HUES6 (cell line): ENCODE measurements around the gene CXCR4.

Experiments
- H3K27ac ChIP-seq: 2 replicates; pipeline ENCODE4 v1.7.0; 2013; ENCODE audit warnings: low read depth, mild to moderate bottlenecking, low read length, inconsistent platforms
- H3K27me3 ChIP-seq: 2 replicates; pipeline ENCODE4 v1.6.1; 2013; ENCODE audit warnings: low read length; ENCODE audit not compliant: control insufficient read depth, insufficient read depth
- H3K36me3 ChIP-seq: 2 replicates; pipeline ENCODE4 v1.6.1; 2013; ENCODE audit warnings: low read length; ENCODE audit not compliant: control insufficient read depth, insufficient read depth
- H3K4me1 ChIP-seq: 2 replicates; pipeline ENCODE4 v1.6.1; 2013; ENCODE audit warnings: low read length; ENCODE audit not compliant: control insufficient read depth, insufficient read depth
- H3K4me3 ChIP-seq: 2 replicates; pipeline ENCODE4 v1.5.1; 2013; ENCODE audit warnings: low read depth, low read length
- H3K9ac ChIP-seq: one replicate; pipeline ENCODE4 v1.6.1; 2013; ENCODE audit warnings: mild to moderate bottlenecking, low read length
- H3K9me3 ChIP-seq: 2 replicates; pipeline ENCODE4 v1.6.1; 2013; ENCODE audit warnings: low read depth, low read length; ENCODE audit not compliant: control insufficient read depth, insufficient read depth

Gene CXCR4

DNA sequence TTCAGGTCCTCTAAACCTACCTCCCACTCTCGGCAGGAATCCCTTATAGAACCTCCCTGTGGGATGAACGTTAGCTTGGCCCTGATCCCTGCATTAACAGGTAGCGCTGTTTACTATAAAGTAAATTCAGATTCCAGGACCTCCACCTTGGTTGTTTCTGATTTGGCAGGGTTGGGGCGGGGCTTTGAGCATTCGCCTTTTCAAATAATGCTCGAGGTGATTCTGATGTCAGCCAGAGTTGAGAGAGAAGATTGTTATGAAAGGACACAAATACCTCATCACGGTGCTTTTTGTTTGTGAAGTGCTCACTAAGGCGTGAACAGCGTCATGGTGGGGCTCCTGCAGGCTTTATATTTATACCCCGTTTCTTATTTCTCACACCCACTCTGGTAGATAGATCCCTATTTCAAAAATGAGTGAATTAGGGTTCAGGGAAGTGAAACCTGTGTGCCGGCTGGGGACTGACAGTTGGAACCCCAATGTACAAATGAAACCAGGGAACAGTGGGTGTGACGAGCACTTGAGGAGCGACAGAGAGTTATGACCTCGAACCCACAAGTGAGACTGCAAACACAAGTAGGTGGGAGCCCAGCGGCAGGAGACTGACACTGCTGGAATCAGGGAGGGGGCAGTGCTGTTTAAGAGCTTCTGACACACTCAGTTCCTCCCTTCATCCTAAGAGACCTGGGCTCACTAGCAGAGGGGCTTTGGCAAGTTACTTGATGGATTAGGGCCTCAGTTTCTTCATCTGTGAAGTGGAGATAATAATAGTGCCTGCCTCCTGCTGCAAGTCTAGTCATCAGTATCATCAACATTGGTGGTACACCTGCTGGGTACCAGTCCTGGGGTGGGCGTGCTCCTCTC, 14.2 kb upstream of the CXCR4 start:
- Histone ChIP-seq H3K4me1 (peaks cover 9% of the 10 kb centered on the region; the same call in 1 of the 2 replicates), H3K9ac (no peak overlapping the region), H3K27me3 (no peaks in the 10 kb centered on the region), H3K9me3 (no peaks in the 10 kb centered on the region), H3K4me3 (no peak overlapping the region), H3K27ac (no peak overlapping the region), H3K36me3 (no peaks in the 10 kb centered on the region)

DNA sequence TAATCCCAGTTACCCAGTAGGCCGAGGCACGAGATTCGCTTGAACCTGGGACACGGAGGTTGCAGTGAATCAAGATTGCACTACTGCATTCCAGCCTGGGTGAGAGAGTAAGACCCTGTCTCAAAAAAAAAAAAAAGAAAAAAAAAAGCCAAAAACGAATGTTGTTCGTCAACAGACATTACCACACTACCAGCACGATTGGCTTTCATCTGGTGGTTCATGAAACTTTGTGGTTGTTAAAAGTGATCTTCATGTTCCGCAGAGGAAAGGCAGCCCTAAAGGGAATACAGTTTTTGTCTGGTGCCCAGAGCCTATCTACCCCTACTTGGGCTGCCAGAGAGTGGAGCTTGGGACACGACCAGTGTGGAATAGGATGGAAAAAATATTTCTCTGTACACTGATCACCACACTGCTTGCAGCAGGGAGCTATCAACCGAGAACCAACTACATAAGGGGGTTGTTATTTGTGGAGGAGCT, 13.6 kb upstream of the CXCR4 start:
- Histone ChIP-seq H3K9ac (no peak overlapping the region), H3K27me3 (no peaks in the 10 kb centered on the region), H3K4me1 (peaks cover 11% of the 10 kb centered on the region), H3K36me3 (no peaks in the 10 kb centered on the region), H3K27ac (no peak overlapping the region), H3K4me3 (no peak overlapping the region), H3K9me3 (no peaks in the 10 kb centered on the region)

DNA sequence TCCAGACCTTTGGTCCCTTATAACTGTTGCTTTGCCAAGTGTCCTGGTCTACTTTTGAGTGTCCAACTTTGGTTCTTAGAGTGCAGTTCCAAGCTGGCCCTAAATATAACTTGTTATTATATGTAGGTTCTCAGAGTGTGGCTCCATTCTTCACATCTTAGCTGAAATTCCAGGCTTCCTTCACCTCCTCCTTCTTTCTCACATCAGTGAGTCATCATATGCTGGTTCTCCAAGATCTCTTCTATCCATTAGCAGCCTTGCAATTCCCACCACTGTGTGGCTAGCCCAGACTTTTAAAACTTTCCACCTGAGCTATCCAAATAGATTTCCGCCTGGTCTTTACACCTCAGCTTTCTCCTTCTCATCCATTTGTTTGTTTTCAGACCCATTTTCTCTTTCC, 12.6 kb upstream of the CXCR4 start:
- H3K4me1 ChIP-seq, result peaks cover 17% of the 10 kb centered on the region
- no peaks in the 10 kb centered on the region for H3K36me3 ChIP-seq
- H3K4me3 ChIP-seq, result no peak overlapping the region
- H3K9me3 ChIP-seq, result no peaks in the 10 kb centered on the region
- H3K9ac ChIP-seq, result no peak overlapping the region
- H3K27ac ChIP-seq, result no peak overlapping the region
- H3K27me3 ChIP-seq, result no peaks in the 10 kb centered on the region

DNA sequence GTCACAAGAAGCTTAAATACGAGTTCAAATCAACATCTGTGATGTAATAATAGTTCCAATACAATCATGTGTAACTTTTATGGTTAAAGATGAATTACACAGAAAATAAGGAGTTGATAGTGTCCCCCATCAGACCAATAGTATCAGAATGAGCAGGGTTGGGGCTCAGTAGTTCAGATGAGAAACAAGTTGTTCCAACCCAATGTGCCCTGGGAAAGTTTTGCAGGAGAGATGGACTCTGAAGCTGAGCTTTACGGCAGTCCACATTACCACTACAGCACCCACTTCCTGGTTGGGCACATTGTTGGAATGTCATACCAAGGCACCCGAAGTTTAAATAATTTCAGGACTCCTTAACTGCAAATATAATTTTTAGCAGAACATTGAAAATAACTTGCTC, 12.1 kb upstream of the CXCR4 start:
- Histone ChIP-seq H3K27ac (no peak overlapping the region), H3K9me3 (no peaks in the 10 kb centered on the region), H3K27me3 (no peaks in the 10 kb centered on the region), H3K4me1 (peaks cover 18% of the 10 kb centered on the region), H3K36me3 (no peaks in the 10 kb centered on the region), H3K9ac (no peak overlapping the region), H3K4me3 (no peak overlapping the region)

DNA sequence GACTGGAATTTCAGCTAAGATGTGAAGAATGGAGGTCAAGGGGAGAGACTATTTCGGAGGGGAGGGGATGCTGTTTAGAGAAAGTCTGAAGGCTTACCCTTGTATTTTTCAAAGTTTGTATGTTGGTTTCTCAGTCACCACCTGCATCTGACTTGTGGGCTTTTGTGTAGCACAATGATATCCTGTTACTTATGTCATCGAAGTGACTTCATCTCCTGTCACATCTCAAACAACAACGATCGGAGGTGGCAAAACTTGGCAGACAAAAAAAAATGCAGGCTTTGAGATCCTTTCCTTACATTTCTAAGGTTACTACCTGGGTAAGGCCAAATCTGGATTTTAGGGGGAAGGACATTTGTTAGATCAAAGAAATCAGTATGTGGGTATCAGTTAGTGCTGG, 11.7 kb upstream of the CXCR4 start:
- Histone ChIP-seq H3K36me3 (no peaks in the 10 kb centered on the region), H3K9me3 (no peaks in the 10 kb centered on the region), H3K27ac (no peak overlapping the region), H3K9ac (no peak overlapping the region), H3K4me3 (no peak overlapping the region), H3K4me1 (peaks cover 18% of the 10 kb centered on the region), H3K27me3 (no peaks in the 10 kb centered on the region)

DNA sequence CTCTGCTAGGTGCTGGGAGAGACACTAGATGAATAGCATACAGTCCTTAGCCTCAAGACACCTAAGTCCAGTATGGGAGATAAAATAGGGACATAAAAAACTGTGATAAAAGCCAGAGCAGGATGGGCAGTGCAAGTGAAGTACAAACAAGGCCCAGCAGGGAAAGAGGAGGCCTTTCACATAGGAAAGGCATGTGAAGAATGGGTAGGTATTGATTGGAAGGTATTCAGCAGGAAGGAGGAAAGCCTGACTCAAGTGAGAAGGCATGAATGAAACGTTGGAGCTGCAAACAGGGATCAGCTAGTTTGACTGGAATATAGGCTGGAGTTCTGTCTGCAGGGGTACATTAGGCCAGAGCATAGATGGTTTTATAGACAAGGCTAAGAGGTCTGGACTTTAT, 11.0 kb upstream of the CXCR4 start:
- peaks cover 18% of the 10 kb centered on the region for H3K4me1 ChIP-seq
- no peaks in the 10 kb centered on the region for H3K36me3 ChIP-seq

DNA sequence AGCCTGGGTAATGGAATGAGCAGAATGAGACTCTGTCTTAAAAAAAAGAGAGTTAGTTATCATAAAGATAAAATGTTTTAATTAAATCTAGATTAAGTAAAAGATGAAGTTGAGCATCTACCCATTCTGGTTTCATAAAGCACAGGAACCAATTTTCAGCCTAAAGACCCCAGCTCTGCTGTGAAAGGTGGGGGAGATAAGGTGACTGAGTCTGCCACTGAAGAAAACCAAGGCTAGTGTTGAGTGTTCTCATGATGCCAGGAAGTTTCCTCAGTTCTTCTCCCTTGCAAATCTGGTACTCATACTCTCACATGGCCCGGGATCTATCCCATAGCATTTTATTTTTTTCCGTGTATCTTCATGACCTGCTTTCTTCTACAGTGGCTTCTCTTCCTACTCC, 10.4 kb upstream of the CXCR4 start:
- H3K4me3 ChIP-seq, result no peak overlapping the region
- H3K27me3 ChIP-seq, result no peaks in the 10 kb centered on the region
- no peak overlapping the region for H3K27ac ChIP-seq
- peaks cover 18% of the 10 kb centered on the region for H3K4me1 ChIP-seq
- H3K9ac ChIP-seq, result no peak overlapping the region
- no peaks in the 10 kb centered on the region for H3K36me3 ChIP-seq
- no peaks in the 10 kb centered on the region for H3K9me3 ChIP-seq

More for the DNA sequence above, 11.0 kb upstream of the CXCR4 start:
- H3K9me3 ChIP-seq, result no peaks in the 10 kb centered on the region
- no peak overlapping the region for H3K9ac ChIP-seq
- no peak overlapping the region for H3K4me3 ChIP-seq
- no peak overlapping the region for H3K27ac ChIP-seq
- H3K27me3 ChIP-seq, result no peaks in the 10 kb centered on the region

DNA sequence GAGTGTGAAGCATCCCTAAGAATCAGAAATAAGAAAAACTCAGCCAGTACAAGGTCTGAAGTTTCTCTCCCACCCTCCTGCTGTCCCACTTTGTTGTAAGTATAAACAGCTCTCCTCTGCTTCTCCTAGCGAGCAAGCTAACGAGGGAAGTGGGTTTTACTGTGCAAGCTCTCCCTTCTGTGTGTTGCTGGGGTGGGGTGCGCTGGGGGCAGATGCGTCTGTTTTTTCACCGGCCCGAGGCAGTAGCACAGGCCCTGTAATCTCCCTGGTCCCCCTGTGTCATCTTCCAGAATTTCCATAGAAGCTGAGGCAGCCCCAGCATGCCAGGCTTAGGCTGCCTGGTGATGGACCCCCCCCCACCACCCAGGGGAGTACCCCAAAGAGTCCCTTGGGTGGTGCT, 9.4 kb upstream of the CXCR4 start:
- no peak overlapping the region for H3K27ac ChIP-seq
- no peak overlapping the region for H3K9ac ChIP-seq
- H3K9me3 ChIP-seq, result no peaks in the 10 kb centered on the region
- H3K36me3 ChIP-seq, result no peaks in the 10 kb centered on the region
- peaks cover 18% of the 10 kb centered on the region for H3K4me1 ChIP-seq
- H3K4me3 ChIP-seq, result no peak overlapping the region
- H3K27me3 ChIP-seq, result no peaks in the 10 kb centered on the region

DNA sequence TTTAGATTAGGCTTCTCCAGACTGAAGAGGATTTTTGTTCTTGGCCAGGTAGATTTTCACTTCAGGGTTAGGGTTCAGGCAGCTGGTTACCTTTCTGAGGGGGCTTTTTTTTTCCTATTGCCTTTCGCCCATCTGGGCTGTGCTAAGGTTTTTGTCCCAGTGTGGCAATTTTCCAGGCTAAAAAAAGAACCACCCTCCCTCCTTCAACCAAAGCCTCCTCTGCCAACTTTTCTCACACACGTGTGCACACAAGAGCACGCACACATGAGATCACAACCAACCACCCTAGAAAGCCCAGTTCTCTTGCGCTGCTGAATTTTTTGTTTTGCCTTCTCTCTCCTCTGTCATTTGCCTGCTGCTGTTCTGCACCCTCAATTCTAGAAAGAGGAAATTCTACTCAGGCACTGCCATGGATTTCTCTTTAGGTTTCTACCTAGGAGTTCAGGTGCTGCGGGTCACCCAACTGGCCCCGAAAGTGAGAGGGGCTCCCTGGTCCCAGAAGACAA, 8.5 kb upstream of the CXCR4 start:
- H3K9me3 ChIP-seq, result no peaks in the 10 kb centered on the region
- H3K27ac ChIP-seq, result no peak overlapping the region
- H3K27me3 ChIP-seq, result peaks cover 2% of the 10 kb centered on the region; the same call in 1 of the 2 replicates
- H3K36me3 ChIP-seq, result no peaks in the 10 kb centered on the region
- H3K4me3 ChIP-seq, result no peak overlapping the region
- peaks cover 18% of the 10 kb centered on the region for H3K4me1 ChIP-seq
- no peak overlapping the region for H3K9ac ChIP-seq

DNA sequence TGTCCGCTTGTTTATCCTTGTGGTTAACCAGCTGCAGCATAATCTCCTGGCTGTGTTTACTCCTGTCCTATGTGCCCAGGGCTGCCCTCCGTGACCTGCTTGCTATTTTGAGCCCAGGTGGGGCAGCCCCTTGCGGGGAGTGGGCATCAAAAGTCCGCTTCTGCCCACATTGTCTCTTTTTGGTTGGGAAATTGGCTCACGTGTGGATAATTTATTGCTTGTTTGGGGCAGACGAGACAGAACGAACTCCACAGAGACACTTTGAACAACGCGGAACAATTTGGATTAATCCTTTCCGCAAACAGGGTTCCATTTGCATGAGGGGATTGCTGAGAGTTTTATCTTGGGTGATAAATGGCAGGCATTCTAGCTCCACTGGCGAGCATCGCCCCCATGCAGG, 8.1 kb upstream of the CXCR4 start:
- H3K4me3 ChIP-seq, result no peak overlapping the region

DNA sequence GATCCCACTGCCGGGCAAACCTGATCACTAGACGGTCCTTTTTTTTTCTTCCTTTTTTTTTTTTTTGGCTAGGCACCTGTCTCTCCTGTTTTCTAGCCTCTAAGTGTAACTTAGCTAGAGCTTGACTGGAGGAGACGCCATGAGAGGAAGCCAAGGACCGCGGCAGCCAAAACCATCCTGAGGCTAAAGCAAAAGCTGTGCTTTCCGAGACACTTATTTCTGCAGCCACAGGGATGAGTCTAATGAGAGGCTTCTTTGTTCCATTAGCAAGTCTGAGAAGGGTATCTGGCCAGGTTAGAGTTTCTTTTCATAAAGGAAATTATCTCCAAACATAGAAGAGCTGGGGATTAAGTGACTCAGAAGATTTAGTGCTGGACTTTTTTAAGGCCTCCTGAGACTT, 7.3 kb upstream of the CXCR4 start:
- H3K9ac ChIP-seq, result no peak overlapping the region
- peaks cover 15% of the 10 kb centered on the region for H3K4me1 ChIP-seq
- H3K36me3 ChIP-seq, result no peaks in the 10 kb centered on the region
- no peak overlapping the region for H3K27ac ChIP-seq
- peaks cover 14% of the 10 kb centered on the region for H3K27me3 ChIP-seq
- H3K4me3 ChIP-seq, result no peak overlapping the region
- no peaks in the 10 kb centered on the region for H3K9me3 ChIP-seq

More for the DNA sequence above, 8.1 kb upstream of the CXCR4 start:
- Histone ChIP-seq H3K36me3 (no peaks in the 10 kb centered on the region), H3K27ac (no peak overlapping the region; the same call in 1 of the 2 replicates), H3K27me3 (peaks cover 7% of the 10 kb centered on the region), H3K9ac (no peak overlapping the region), H3K4me1 (peaks cover 18% of the 10 kb centered on the region), H3K9me3 (no peaks in the 10 kb centered on the region)
